GM10266 (cell line): ENCODE data around the gene PGM2L1.

Source experiments
- DNase-seq: peaks from one replicate; pipeline ENCODE4 v3.0.0; 2012; ENCODE audit errors: extremely low spot score
- CTCF ChIP-seq: IDR thresholded peaks from 2 replicates; pipeline ENCODE4 v1.5.1; 2012; ENCODE audit warnings: mild to moderate bottlenecking, low read depth; ENCODE audit not compliant: control insufficient read depth, insufficient read depth; ENCODE audit errors: missing control alignments

PGM2L1 gene

GRCh38 chr11:74311352-74311926 lies 86.8 kb downstream of the PGM2L1 start, which contains the start of gene P4HA3:
Gene P4HA3 (minus strand): TSS chr11:74311640. CDS start chr11:74311611, 29 bp downstream.
- peak; percentile 61 for DNase-seq

GRCh38 chr11:74310857-74311256 lies 87.4 kb downstream of the PGM2L1 start:
- no peak for DNase-seq
- no peak for TF ChIP-seq CTCF

More at GRCh38 chr11:74311352-74311926, 86.8 kb downstream of the PGM2L1 start, which contains the start of gene P4HA3:
- TF ChIP-seq CTCF: no peak

- TF ChIP-seq CTCF: no peak
- no peak for DNase-seq
Measured at GRCh38 chr11:74307434-74307833, 90.8 kb downstream of the PGM2L1 start.

DNA sequence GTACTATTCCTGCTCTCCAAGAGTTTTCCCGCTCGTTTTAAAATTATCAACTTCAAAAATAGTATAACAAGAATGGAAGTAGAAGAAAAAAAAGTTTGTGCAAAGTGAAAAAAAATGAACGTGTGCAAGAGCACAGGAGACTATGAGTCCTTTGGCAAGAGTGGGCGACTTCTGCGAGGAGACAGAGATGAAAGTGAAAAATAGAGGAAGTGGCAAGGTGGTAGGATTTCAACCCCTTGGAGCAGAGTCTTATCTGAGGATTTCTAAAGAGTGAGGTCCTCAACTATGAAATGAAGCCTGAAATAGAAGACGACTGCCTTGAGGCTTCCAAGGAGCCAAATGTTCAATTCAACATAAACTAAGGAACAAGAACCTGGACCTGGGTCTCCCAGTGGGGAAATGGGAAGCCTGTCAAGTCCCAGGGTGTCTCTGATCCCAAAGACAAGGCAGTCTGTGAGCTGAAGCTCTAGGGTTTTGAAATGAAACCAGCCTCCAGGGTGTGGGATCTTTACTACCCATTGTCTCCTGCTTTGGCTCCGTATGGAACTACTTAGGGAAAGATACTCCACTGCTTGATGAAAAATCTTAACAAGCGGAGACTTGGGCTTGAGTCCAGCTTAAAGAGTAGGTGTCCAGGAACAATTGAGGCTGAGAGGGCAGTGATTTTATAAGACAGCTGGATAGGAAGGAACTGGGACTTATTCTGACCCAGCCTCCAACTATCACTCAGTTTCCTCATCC lies 91.6 kb downstream of the PGM2L1 start:
- TF ChIP-seq CTCF: no peak
- no peak for DNase-seq

- TF ChIP-seq CTCF: no peak
Measured at GRCh38 chr11:74299015-74299414, 99.2 kb downstream of the PGM2L1 start.

GRCh38 chr11:74297484-74297883 lies 100.7 kb downstream of the PGM2L1 start:
- no peak for TF ChIP-seq CTCF
- DNase-seq: no peak

More at GRCh38 chr11:74299015-74299414, 99.2 kb downstream of the PGM2L1 start:
- DNase-seq: no peak

DNA sequence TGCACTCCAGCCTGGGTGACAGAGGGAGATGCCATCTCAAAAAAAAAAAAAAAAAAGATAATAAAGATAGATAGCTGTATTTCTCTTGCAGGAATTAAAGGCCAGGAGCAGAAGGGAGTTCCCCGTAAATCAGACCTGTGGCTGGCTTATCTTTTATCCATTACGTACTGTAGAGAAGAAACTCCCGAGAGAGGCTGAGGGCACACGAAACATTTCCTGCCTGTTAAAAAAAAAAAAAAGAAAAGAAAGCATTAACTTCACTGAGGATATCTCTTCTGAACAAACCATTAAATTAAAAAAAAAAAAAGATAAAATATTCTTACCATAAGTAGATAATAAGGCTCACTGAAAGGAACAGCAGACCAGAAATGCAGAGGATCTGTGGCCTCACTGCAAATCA lies 109.3 kb downstream of the PGM2L1 start:
- no peak for DNase-seq
- TF ChIP-seq CTCF: no peak
